NCI-H2029 treated with DMSO at 0.1 percent for 48 hours (cell line): Measurements from ENCODE around the gene LRP10.
"Not testable (repeated sequence)": the region's sequence is repeated elsewhere in the genome, so short reads cannot be mapped to it uniquely, and the experiment has no call there.

ENCODE experiments used
- DNase-seq: peaks from one replicate; lab custom pipeline; 2025; lab: John Stamatoyannopoulos, UW

LRP10 gene

GRCh38 chr14:22843123-22843925 is 28.2 kb upstream of the LRP10 start:
- DNase-seq = no peak

GRCh38 chr14:22844221-22845102 is 27.1 kb upstream of the LRP10 start:
- no peak for DNase-seq

GRCh38 chr14:22845103-22845394 is 26.5 kb upstream of the LRP10 start:
- DNase-seq = no peak

GRCh38 chr14:22845821-22846625 is 25.5 kb upstream of the LRP10 start:
- DNase-seq = no peak

- DNase-seq = no peak
Observed at GRCh38 chr14:22846811-22847307, 24.7 kb upstream of the LRP10 start.

GRCh38 chr14:22847661-22848341 is 23.7 kb upstream of the LRP10 start:
- DNase-seq = no peak

- no peak for DNase-seq
Observed at GRCh38 chr14:22848351-22849164, 23.0 kb upstream of the LRP10 start.

- DNase-seq = no peak
Observed at GRCh38 chr14:22849212-22849819, 22.2 kb upstream of the LRP10 start.

- DNase-seq = no peak
Observed at GRCh38 chr14:22850944-22851764, 20.4 kb upstream of the LRP10 start.

- not testable (repeated sequence) for DNase-seq
Observed at GRCh38 chr14:22852178-22852577, 19.4 kb upstream of the LRP10 start.

GRCh38 chr14:22852599-22852939 is 19.0 kb upstream of the LRP10 start:
- DNase-seq = no peak

- DNase-seq = peak; percentile 98
Observed at GRCh38 chr14:22852940-22853767, 18.4 kb upstream of the LRP10 start.

- DNase-seq = not testable (repeated sequence)
Observed at GRCh38 chr14:22854296-22854695, 17.2 kb upstream of the LRP10 start.

GRCh38 chr14:22854963-22855724 is 16.4 kb upstream of the LRP10 start:
- DNase-seq = peak; percentile 51

GRCh38 chr14:22856428-22856827 is 15.1 kb upstream of the LRP10 start:
- no peak for DNase-seq

GRCh38 chr14:22860377-22860776 is 11.2 kb upstream of the LRP10 start:
- not testable (repeated sequence) for DNase-seq

- DNase-seq = no peak
Observed at GRCh38 chr14:22861651-22862050, 9.9 kb upstream of the LRP10 start.

GRCh38 chr14:22864979-22865378 is 6.6 kb upstream of the LRP10 start:
- DNase-seq = no peak
